ENCODE data around the gene FAM13A. TPM values are rescaled to one million over a fixed set of nuclear protein-coding genes. Genes with fewer than 3 reads are reported as not detected.

Gene FAM13A
- total and polyA plus RNA-seq, 2 experiments from 2014 or later = 5.3 to 6.6 TPM

GRCh38 chr4:88841635-88842034 lies 215.3 kb downstream of the FAM13A start:
- DNase-seq = peak; percentile 44
- no peak overlapping the region for H3K4me2 ChIP-seq (ENCODE audit: unreplicated experiment)
- in situ Hi-C loops (cut with MboI) = no loop called here

GRCh38 chr4:88836216-88836615 lies 220.8 kb downstream of the FAM13A start:
- no peaks in the 10 kb centered on the region for H3K4me1 ChIP-seq (ENCODE audit: insufficient read depth)
- H3K4me3 ChIP-seq = no peak overlapping the region
- in situ Hi-C loops (cut with MboI) = no loop called here
- no peak overlapping the region for H3K27ac ChIP-seq
- H3K9ac ChIP-seq = no peak overlapping the region
- H3K9me2 ChIP-seq (ENCODE audit: insufficient read depth) = no peaks in the 10 kb centered on the region
- no peaks in the 10 kb centered on the region for H4K20me1 ChIP-seq (ENCODE audit: insufficient read depth)
- TF ChIP-seq EZH2 (IDR thresholded peaks at IDR 0.05; ENCODE audit: insufficient read depth, poor library complexity, severe bottlenecking) = no peak
- no peak for TF ChIP-seq EZH2phosphoT487 (IDR thresholded peaks at IDR 0.05; ENCODE audit: insufficient read depth, low read depth)
- no peaks in the 10 kb centered on the region for H3K27me3 ChIP-seq (replicated peaks; ENCODE audit: insufficient read depth)
- no peaks in the 10 kb centered on the region for H3K9me3 ChIP-seq (ENCODE audit: low read depth)
- H3K36me3 ChIP-seq (ENCODE audit: low read depth) = no peaks in the 10 kb centered on the region
- no peak for DNase-seq
- H3K4me2 ChIP-seq (ENCODE audit: unreplicated experiment) = no peak overlapping the region
- no peaks in the 10 kb centered on the region for H3K79me2 ChIP-seq (ENCODE audit: insufficient read depth)
- no peak overlapping the region for H2AFZ ChIP-seq
- H3F3A ChIP-seq (ENCODE audit: insufficient read depth) = no peaks in the 10 kb centered on the region

More at GRCh38 chr4:88841635-88842034, 215.3 kb downstream of the FAM13A start:
- Histone ChIP-seq H3K4me3 (no peak overlapping the region), H3K4me1 (ENCODE audit: insufficient read depth) (peaks cover 9% of the 10 kb centered on the region; the same call in 1 of the 2 replicates), H4K20me1 (ENCODE audit: insufficient read depth) (no peaks in the 10 kb centered on the region), H3F3A (ENCODE audit: insufficient read depth) (0 out of 2 replicates have a peak, but pooled peaks cover 4% of the 10 kb centered on the region), H3K9me2 (ENCODE audit: insufficient read depth) (no peaks in the 10 kb centered on the region), H3K36me3 (ENCODE audit: low read depth) (no peaks in the 10 kb centered on the region), H3K9me3 (ENCODE audit: low read depth) (no peaks in the 10 kb centered on the region), H3K9ac (no peak overlapping the region), H3K79me2 (ENCODE audit: insufficient read depth) (no peaks in the 10 kb centered on the region), H3K27ac (no peak overlapping the region), H2AFZ (no peak overlapping the region), H3K27me3 (replicated peaks; ENCODE audit: insufficient read depth) (no peaks in the 10 kb centered on the region)
- 74 to 78% methylated on average over 4 of the region's 4 CpGs for WGBS, 2 experiments (ENCODE audit: low coverage in 1 of 2, low lambda C conversion rate in 2 of 2, missing lambda C conversion rate in 2 of 2)
- TF ChIP-seq EZH2 (IDR thresholded peaks at IDR 0.05; ENCODE audit: insufficient read depth, poor library complexity, severe bottlenecking) (no peak), EZH2phosphoT487 (IDR thresholded peaks at IDR 0.05; ENCODE audit: insufficient read depth, low read depth) (no peak)

- no peak overlapping the region for H3K27ac ChIP-seq
- no peak overlapping the region for H3K4me3 ChIP-seq
- no peaks in the 10 kb centered on the region for H3K9me3 ChIP-seq (ENCODE audit: low read depth)
- no peaks in the 10 kb centered on the region for H3K36me3 ChIP-seq (ENCODE audit: low read depth)
- no peaks in the 10 kb centered on the region for H3K4me1 ChIP-seq (ENCODE audit: insufficient read depth)
- no peak overlapping the region for H3K4me2 ChIP-seq (ENCODE audit: unreplicated experiment)
- no peaks in the 10 kb centered on the region for H3F3A ChIP-seq (ENCODE audit: insufficient read depth)
- H3K9me2 ChIP-seq (ENCODE audit: insufficient read depth) = no peaks in the 10 kb centered on the region
- no peak for DNase-seq
- H3K27me3 ChIP-seq (replicated peaks; ENCODE audit: insufficient read depth) = no peaks in the 10 kb centered on the region
- H3K9ac ChIP-seq = no peak overlapping the region
- no peaks in the 10 kb centered on the region for H4K20me1 ChIP-seq (ENCODE audit: insufficient read depth)
- in situ Hi-C loops (cut with MboI) = no loop called here
- TF ChIP-seq EZH2 (IDR thresholded peaks at IDR 0.05; ENCODE audit: insufficient read depth, poor library complexity, severe bottlenecking) (no peak), EZH2phosphoT487 (IDR thresholded peaks at IDR 0.05; ENCODE audit: insufficient read depth, low read depth) (no peak)
- WGBS, 2 experiments (ENCODE audit: low coverage in 1 of 2, low lambda C conversion rate in 2 of 2, missing lambda C conversion rate in 2 of 2) = 14 to 17% methylated on average over 4 of the region's 4 CpGs
- H2AFZ ChIP-seq = no peak overlapping the region
- H3K79me2 ChIP-seq (ENCODE audit: insufficient read depth) = no peaks in the 10 kb centered on the region
Observed at GRCh38 chr4:88831031-88831430, 226.0 kb downstream of the FAM13A start.

GRCh38 chr4:88830598-88830997 lies 226.4 kb downstream of the FAM13A start:
- WGBS, 2 experiments (ENCODE audit: low coverage in 1 of 2, low lambda C conversion rate in 2 of 2, missing lambda C conversion rate in 2 of 2) = 35 to 48% methylated on average over 2 of the region's 2 CpGs

More at GRCh38 chr4:88830598-88830997, 226.4 kb downstream of the FAM13A start:
- Histone ChIP-seq H3K9ac (no peak overlapping the region), H3K4me3 (no peak overlapping the region), H3K9me3 (ENCODE audit: low read depth) (no peaks in the 10 kb centered on the region), H3K27me3 (replicated peaks; ENCODE audit: insufficient read depth) (no peaks in the 10 kb centered on the region), H3K4me2 (ENCODE audit: unreplicated experiment) (no peak overlapping the region), H3K36me3 (ENCODE audit: low read depth) (no peaks in the 10 kb centered on the region), H3K9me2 (ENCODE audit: insufficient read depth) (no peaks in the 10 kb centered on the region), H3K4me1 (ENCODE audit: insufficient read depth) (no peaks in the 10 kb centered on the region), H3F3A (ENCODE audit: insufficient read depth) (no peaks in the 10 kb centered on the region), H3K27ac (no peak overlapping the region), H4K20me1 (ENCODE audit: insufficient read depth) (no peaks in the 10 kb centered on the region), H3K79me2 (ENCODE audit: insufficient read depth) (no peaks in the 10 kb centered on the region), H2AFZ (no peak overlapping the region)
- DNase-seq = no peak
- in situ Hi-C loops (cut with MboI) = no loop called here
- TF ChIP-seq EZH2phosphoT487 (IDR thresholded peaks at IDR 0.05; ENCODE audit: insufficient read depth, low read depth) = no peak
- no peak for TF ChIP-seq EZH2 (IDR thresholded peaks at IDR 0.05; ENCODE audit: insufficient read depth, poor library complexity, severe bottlenecking)
